GM21529 (cell line): ENCODE data around the gene AOC2.
"Not testable (repeated sequence)": the region's sequence is repeated elsewhere in the genome, so short reads cannot be mapped to it uniquely, and the experiment has no call there.

Experiments used
- ATAC-seq: cut with Tn5 transposase; IDR thresholded peaks from one replicate; pipeline ENCODE4 v1.9.1; 2021; ENCODE audit not compliant: unreplicated experiment

The AOC2 gene

DNA sequence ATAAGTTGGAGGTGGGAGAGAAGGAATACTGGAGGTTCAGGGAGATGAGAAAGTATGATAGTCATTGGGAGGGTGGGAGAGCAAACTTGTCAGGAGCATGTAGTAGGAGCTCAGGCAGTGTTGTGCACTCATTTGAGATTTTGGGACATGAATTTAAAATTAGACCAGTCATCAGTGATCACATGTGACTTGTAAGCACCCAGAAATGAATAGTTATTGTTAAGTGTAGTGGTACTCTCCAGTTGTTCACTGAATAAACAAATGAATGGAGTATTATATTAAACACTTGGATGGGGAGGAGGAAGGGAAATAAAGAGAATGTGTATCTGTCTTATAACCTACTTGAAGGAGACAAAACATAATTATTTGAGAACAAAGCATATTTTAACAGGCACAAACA, 13.4 kb upstream of the AOC2 start:
- no peak for ATAC-seq

- peak; percentile 18 for ATAC-seq
Observed at GRCh38 chr17:42832213-42832933, 12.0 kb upstream of the AOC2 start.

DNA sequence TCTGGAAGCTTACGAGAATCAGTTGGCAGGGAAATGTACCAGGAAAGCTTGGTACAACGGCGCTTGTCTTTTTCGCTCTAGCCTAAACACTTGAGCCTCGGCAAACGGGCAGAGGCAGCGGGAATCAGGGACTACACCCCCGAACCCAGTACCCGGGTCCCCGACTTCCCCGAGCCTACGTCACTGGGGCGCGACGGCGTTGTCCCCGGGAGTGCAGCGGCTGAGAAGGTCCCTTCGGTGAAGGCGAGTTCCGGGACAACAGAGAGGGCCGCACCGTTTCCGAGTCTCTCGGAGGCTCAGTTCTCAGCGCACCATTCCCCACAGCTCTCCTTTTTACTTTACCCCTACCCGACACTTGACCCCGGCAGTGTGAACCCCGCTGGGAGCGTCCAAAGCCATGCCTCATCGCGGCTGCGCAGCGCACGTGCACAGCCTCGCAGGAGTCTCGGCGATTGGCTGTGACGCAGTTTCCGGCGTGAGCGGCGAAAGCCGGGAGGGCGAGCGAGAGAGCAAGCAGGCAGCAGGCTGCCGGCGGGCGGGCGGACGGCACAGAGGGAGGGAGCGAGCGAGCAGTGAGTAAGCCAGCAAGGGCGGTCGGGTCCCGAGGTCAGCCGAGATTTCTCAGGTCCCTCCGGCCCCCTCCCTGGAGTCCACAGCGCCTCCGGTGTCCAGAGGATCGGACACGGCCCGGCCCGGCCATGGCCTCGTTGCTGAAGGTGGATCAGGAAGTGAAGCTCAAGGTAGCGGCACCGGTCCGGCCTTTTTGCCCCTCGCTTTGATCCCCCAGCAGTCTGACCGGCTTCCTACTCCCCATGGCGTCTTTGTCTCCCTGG, 11.2 kb upstream of the AOC2 start, which contains the start of gene PSME3:
TSS of gene PSME3 (plus strand) at position 464 of the 833 bp plus-strand sequence. CDS start at position 699, 235 bp downstream.
- peak; percentile 76 for ATAC-seq

GRCh38 chr17:42833767-42834422, 10.5 kb upstream of the AOC2 start:
- peak; percentile 15 for ATAC-seq

GRCh38 chr17:42835732-42836131, 8.6 kb upstream of the AOC2 start:
- no peak for ATAC-seq

GRCh38 chr17:42841975-42842685, 2.2 kb upstream of the AOC2 start:
- no peak for ATAC-seq

GRCh38 chr17:42843358-42843934, 934 bp upstream of the AOC2 start:
- ATAC-seq, result no peak

- ATAC-seq, result no peak
Observed at GRCh38 chr17:42844761-42845555, 578 bp downstream of the AOC2 start.

- ATAC-seq, result no peak
Observed at GRCh38 chr17:42845556-42845917, 1.2 kb downstream of the AOC2 start.

DNA sequence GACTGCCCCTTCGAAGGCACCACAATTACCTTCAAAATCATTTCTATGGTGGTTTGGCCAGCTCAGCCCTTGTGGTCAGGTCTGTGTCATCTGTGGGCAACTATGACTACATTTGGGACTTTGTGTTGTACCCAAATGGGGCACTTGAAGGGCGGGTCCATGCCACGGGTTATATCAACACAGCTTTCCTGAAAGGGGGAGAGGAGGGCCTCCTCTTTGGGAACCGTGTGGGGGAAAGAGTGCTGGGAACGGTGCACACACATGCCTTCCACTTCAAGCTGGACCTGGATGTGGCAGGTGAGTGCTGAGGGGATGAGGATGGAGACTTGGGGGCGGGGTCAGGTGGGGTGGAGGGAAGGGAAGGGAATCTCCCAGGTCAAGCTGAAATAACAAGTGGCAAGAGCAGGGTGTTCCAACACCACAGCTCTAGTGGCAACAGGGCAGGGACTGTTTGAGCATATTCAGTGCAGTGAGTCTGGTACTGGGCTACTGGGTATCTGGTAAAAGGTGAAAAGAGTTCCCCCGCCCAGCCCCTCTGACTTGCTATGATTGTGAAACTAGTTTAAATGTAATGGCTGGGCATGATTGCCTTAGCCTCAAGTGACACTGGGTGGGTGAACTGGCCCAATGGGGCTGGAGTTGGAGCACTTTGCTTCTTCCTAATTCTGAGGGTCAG, 1.7 kb downstream of the AOC2 start:
- ATAC-seq, result no peak

GRCh38 chr17:42846594-42847280, 2.4 kb downstream of the AOC2 start:
- no peak for ATAC-seq

GRCh38 chr17:42848093-42848492, 3.7 kb downstream of the AOC2 start:
- no peak for ATAC-seq

DNA sequence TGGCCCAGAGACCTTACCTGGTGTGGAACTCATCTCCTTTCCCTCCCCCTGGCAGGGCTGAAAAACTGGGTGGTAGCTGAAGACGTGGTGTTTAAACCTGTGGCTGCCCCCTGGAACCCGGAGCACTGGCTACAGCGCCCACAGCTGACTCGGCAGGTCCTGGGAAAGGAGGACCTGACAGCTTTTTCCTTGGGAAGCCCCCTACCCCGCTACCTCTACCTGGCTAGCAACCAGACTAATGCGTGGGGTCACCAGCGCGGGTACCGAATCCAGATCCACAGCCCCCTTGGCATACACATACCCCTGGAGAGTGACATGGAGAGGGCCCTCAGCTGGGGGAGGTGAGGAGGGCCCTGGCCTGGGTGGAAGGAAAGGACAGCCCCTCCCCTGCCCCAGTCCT, 4.7 kb downstream of the AOC2 start:
- ATAC-seq, result no peak

- no peak for ATAC-seq
Observed at GRCh38 chr17:42849451-42850181, 5.2 kb downstream of the AOC2 start.

DNA sequence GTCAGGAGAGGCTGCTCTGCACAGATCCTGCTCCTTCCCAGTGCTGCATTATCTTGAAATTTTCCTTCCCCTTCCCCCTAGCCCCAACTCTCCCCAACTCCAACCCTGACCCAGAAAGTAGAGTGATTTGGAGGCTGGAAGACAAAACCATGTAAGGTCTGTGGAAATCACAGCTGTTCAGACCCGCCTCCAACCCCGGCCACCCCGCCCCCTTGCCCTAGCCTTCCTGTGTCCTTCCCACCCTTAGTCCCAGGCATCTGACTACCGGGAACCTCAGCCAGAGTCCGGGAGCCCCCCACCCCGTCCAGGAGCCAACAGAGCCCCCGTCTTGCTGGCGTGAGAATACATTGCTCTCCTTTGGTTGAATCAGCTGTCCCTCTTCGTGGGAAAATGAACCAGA, 6.6 kb downstream of the AOC2 start, which contains the start of gene AOC3:
TSS of gene AOC3 (plus strand) at position 246 of the 400 bp plus-strand sequence. CDS start at position 391, 145 bp downstream.
- no peak for ATAC-seq

DNA sequence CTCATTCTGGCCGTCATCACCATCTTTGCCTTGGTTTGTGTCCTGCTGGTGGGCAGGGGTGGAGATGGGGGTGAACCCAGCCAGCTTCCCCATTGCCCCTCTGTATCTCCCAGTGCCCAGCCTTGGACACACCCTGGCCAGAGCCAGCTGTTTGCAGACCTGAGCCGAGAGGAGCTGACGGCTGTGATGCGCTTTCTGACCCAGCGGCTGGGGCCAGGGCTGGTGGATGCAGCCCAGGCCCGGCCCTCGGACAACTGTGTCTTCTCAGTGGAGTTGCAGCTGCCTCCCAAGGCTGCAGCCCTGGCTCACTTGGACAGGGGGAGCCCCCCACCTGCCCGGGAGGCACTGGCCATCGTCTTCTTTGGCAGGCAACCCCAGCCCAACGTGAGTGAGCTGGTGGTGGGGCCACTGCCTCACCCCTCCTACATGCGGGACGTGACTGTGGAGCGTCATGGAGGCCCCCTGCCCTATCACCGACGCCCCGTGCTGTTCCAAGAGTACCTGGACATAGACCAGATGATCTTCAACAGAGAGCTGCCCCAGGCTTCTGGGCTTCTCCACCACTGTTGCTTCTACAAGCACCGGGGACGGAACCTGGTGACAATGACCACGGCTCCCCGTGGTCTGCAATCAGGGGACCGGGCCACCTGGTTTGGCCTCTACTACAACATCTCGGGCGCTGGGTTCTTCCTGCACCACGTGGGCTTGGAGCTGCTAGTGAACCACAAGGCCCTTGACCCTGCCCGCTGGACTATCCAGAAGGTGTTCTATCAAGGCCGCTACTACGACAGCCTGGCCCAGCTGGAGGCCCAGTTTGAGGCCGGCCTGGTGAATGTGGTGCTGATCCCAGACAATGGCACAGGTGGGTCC, 7.2 kb downstream of the AOC2 start:
- not testable (repeated sequence) for ATAC-seq

DNA sequence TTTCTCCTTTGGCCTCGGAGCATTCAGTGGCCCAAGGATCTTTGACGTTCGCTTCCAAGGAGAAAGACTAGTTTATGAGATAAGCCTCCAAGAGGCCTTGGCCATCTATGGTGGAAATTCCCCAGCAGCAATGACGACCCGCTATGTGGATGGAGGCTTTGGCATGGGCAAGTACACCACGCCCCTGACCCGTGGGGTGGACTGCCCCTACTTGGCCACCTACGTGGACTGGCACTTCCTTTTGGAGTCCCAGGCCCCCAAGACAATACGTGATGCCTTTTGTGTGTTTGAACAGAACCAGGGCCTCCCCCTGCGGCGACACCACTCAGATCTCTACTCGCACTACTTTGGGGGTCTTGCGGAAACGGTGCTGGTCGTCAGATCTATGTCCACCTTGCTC, 8.0 kb downstream of the AOC2 start:
- ATAC-seq, result no peak
